Calu3 (cell line): Measurements from ENCODE around the gene LGALSL. TPM values are rescaled to one million over a fixed set of nuclear protein-coding genes. Genes with fewer than 3 reads are reported as not detected.

Experiments
- BruUV-seq: library from RNA; stranded (reverse); fragments of 400-500 nt; replicated peaks from 2 replicates; lab custom pipeline; 2021; lab: Mats Ljungman, UMichigan
- CTCF ChIA-PET: fragments of 300-600 bp; sonication (Branson Sonifier 250); formaldehyde crosslinking; loops from one replicate; lab custom pipeline; 2022; ENCODE audit warnings: antibody characterized with exemption; lab: Charles Lee
- DNase-seq: peaks from one replicate; pipeline ENCODE4 v3.0.0; 2022
- H3K27ac Mint-ChIP-seq: one replicate; pipeline ENCODE4 v1.8.0; 2022; ENCODE audit warnings: mixed read lengths; ENCODE audit not compliant: unreplicated experiment
- H3K27me3 Mint-ChIP-seq: one replicate; pipeline ENCODE4 v1.8.0; 2022; ENCODE audit warnings: mixed read lengths; ENCODE audit not compliant: unreplicated experiment
- H3K36me3 Mint-ChIP-seq: one replicate; pipeline ENCODE4 v1.8.0; 2022; ENCODE audit warnings: mild to moderate bottlenecking, moderate library complexity, mixed read lengths; ENCODE audit not compliant: insufficient read depth, unreplicated experiment
- H3K4me1 Mint-ChIP-seq: one replicate; pipeline ENCODE4 v1.8.0; 2022; ENCODE audit warnings: mild to moderate bottlenecking, low read depth, mixed read lengths; ENCODE audit not compliant: unreplicated experiment
- H3K4me3 Mint-ChIP-seq: one replicate; pipeline ENCODE4 v1.8.0; 2022; ENCODE audit warnings: mild to moderate bottlenecking, low read depth, moderate library complexity, mixed read lengths; ENCODE audit not compliant: unreplicated experiment
- H3K9me3 Mint-ChIP-seq: one replicate; pipeline ENCODE4 v1.8.0; 2022; ENCODE audit warnings: low read depth, mixed read lengths; ENCODE audit not compliant: unreplicated experiment
- CTCF ChIP-seq: fragments of 200-600 bp; IDR thresholded peaks from one replicate; pipeline ENCODE4 v1.8.0; 2022; ENCODE audit warnings: antibody characterized with exemption; ENCODE audit not compliant: unreplicated experiment
- intact Hi-C: fragments of 100-400 bp; cut with micrococcal nuclease; formaldehyde crosslinking; loops from one replicate; pipeline ENCODE4 v1.10.0; 2022; ENCODE audit not compliant: unreplicated experiment
- total RNA-seq: library from RNA; stranded (reverse); gene quantifications from 2 replicates; pipeline ENCODE4 v1.2.3, GENCODE V29; 2022

The LGALSL gene
- total RNA-seq, 1 experiment from 2014 or later = 12.1 TPM

GRCh38 chr2:64421201-64421600 lies 32.8 kb upstream of the LGALSL start:
- no peak for TF ChIP-seq CTCF
- CTCF ChIA-PET = no interaction called here
- Mint-ChIP-seq H3K4me1 (peaks cover 8% of the 10 kb centered on the region), H3K36me3 (no peaks in the 10 kb centered on the region), H3K9me3 (no peaks in the 10 kb centered on the region), H3K4me3 (no peak overlapping the region), H3K27me3 (no peaks in the 10 kb centered on the region), H3K27ac (no peak overlapping the region)
- intact Hi-C loops = no loop called here
- DNase-seq = no peak
- no TSS peak for BruUV-seq

- Mint-ChIP-seq H3K36me3 (no peaks in the 10 kb centered on the region), H3K27me3 (no peaks in the 10 kb centered on the region), H3K9me3 (no peaks in the 10 kb centered on the region), H3K4me3 (no peak overlapping the region), H3K4me1 (peaks cover 14% of the 10 kb centered on the region), H3K27ac (no peak overlapping the region)
- intact Hi-C loops = no loop called here
- DNase-seq = no peak
- BruUV-seq = no TSS peak
- TF ChIP-seq CTCF = no peak
- CTCF ChIA-PET = no interaction called here
These were observed 31.5 kb upstream of the LGALSL start for GRCh38 chr2:64422466-64422865.

GRCh38 chr2:64423303-64423702 lies 30.7 kb upstream of the LGALSL start:
- TF ChIP-seq CTCF = no peak
- H3K4me3 Mint-ChIP-seq = no peak overlapping the region
- intact Hi-C loops = no loop called here
- peaks cover 14% of the 10 kb centered on the region for H3K4me1 Mint-ChIP-seq
- no peak overlapping the region for H3K27ac Mint-ChIP-seq
- no peaks in the 10 kb centered on the region for H3K36me3 Mint-ChIP-seq
- no peaks in the 10 kb centered on the region for H3K9me3 Mint-ChIP-seq
- no peak for DNase-seq
- no TSS peak for BruUV-seq
- CTCF ChIA-PET = interaction anchor here (0.6 kb wide), 1 partner anchor 47 kb away, joined by 3 read pairs; no protein-coding TSS in a partner anchor
- H3K27me3 Mint-ChIP-seq = no peaks in the 10 kb centered on the region

GRCh38 chr2:64424416-64424987 lies 29.5 kb upstream of the LGALSL start:
- CTCF ChIA-PET = no interaction called here
- Mint-ChIP-seq H3K4me3 (no peak overlapping the region), H3K9me3 (no peaks in the 10 kb centered on the region), H3K36me3 (no peaks in the 10 kb centered on the region), H3K4me1 (peaks cover 14% of the 10 kb centered on the region), H3K27me3 (no peaks in the 10 kb centered on the region), H3K27ac (no peak overlapping the region)
- no peak for DNase-seq
- no peak for TF ChIP-seq CTCF
- no TSS peak for BruUV-seq
- intact Hi-C loops = no loop called here
